ENCODE data around the gene PSMF1. TPM values are rescaled to one million over a fixed set of nuclear protein-coding genes. Genes with fewer than 3 reads are reported as not detected.
"Not testable (repeated sequence)": the region's sequence is repeated elsewhere in the genome, so short reads cannot be mapped to it uniquely, and the experiment has no call there.

PSMF1 gene
- total RNA-seq, 1 donor from 2014 or later: 34.0 TPM

GRCh38 chr20:1134836-1135235 is 16.4 kb downstream of the PSMF1 start:
- Histone ChIP-seq H3K4me3 (no peak overlapping the region), H3K79me2 (ENCODE audit: low read depth) (peaks cover 10% of the 10 kb centered on the region), H3K9me3 (ENCODE audit: low read depth) (no peaks in the 10 kb centered on the region), H3K36me3 (peaks cover 13% of the 10 kb centered on the region), H4K20me1 (ENCODE audit: low read depth) (no peaks in the 10 kb centered on the region), H3K27me3 (no peaks in the 10 kb centered on the region), H3K9ac (no peak overlapping the region), H2AFZ (replicated peaks) (no peak overlapping the region), H3K27ac (no peak overlapping the region), H3F3A (ENCODE audit: low read depth) (no peaks in the 10 kb centered on the region), H3K4me1 (no peaks in the 10 kb centered on the region), H3K4me2 (no peak overlapping the region)
- Mint-ChIP-seq H3K9me3 (peaks cover 5% of the 10 kb centered on the region), H3K27me3 (ENCODE audit: insufficient read depth, low read depth) (peaks cover 2% of the 10 kb centered on the region), H3K4me3 (no peak overlapping the region), H3K4me1 (peaks cover 14% of the 10 kb centered on the region), H3K27ac (no peak overlapping the region), H3K36me3 (peaks cover 41% of the 10 kb centered on the region)
- no peak for DNase-seq (ENCODE audit: low spot score)
- no peak for TF ChIP-seq EZH2phosphoT487 (IDR thresholded peaks at IDR 0.05)
- TF ChIP-seq CTCF (IDR thresholded peaks at IDR 0.05): no peak
- TF ChIP-seq EZH2 (IDR thresholded peaks at IDR 0.05): no peak

- no peak for TF ChIP-seq EZH2 (IDR thresholded peaks at IDR 0.05)
- Histone ChIP-seq H3K27me3 (no peaks in the 10 kb centered on the region), H2AFZ (replicated peaks) (no peak overlapping the region), H3K9me3 (ENCODE audit: low read depth) (no peaks in the 10 kb centered on the region), H4K20me1 (ENCODE audit: low read depth) (no peaks in the 10 kb centered on the region), H3K4me2 (no peak overlapping the region), H3F3A (ENCODE audit: low read depth) (no peaks in the 10 kb centered on the region), H3K4me1 (no peaks in the 10 kb centered on the region), H3K27ac (no peak overlapping the region), H3K36me3 (peaks cover 11% of the 10 kb centered on the region), H3K4me3 (no peak overlapping the region), H3K79me2 (ENCODE audit: low read depth) (peaks cover 10% of the 10 kb centered on the region), H3K9ac (no peak overlapping the region)
- peaks cover 5% of the 10 kb centered on the region for H3K9me3 Mint-ChIP-seq
- peaks cover 2% of the 10 kb centered on the region for H3K27me3 Mint-ChIP-seq (ENCODE audit: insufficient read depth, low read depth)
- peaks cover 39% of the 10 kb centered on the region for H3K36me3 Mint-ChIP-seq
- no peak for DNase-seq (ENCODE audit: low spot score)
- H3K4me3 Mint-ChIP-seq: no peak overlapping the region
- no peaks in the 10 kb centered on the region for H3K4me1 Mint-ChIP-seq
- no peak overlapping the region for H3K27ac Mint-ChIP-seq
Observed at GRCh38 chr20:1137236-1137635, 18.8 kb downstream of the PSMF1 start.

GRCh38 chr20:1144401-1145172 is 26.2 kb downstream of the PSMF1 start:
- Mint-ChIP-seq H3K9me3 (no peaks in the 10 kb centered on the region), H3K27ac (no peak overlapping the region), H3K27me3 (ENCODE audit: insufficient read depth, low read depth) (peaks cover 2% of the 10 kb centered on the region), H3K36me3 (peaks cover 25% of the 10 kb centered on the region), H3K4me1 (no peaks in the 10 kb centered on the region), H3K4me3 (no peak overlapping the region)
- Histone ChIP-seq H3K36me3 (no peaks in the 10 kb centered on the region), H3K4me3 (no peak overlapping the region), H3K27me3 (no peaks in the 10 kb centered on the region), H3K4me2 (no peak overlapping the region), H3K9ac (no peak overlapping the region), H3K4me1 (no peaks in the 10 kb centered on the region), H3K27ac (no peak overlapping the region), H4K20me1 (ENCODE audit: low read depth) (peaks cover 11% of the 10 kb centered on the region), H2AFZ (replicated peaks) (no peak overlapping the region), H3K79me2 (ENCODE audit: low read depth) (peaks cover 1% of the 10 kb centered on the region), H3F3A (ENCODE audit: low read depth) (no peaks in the 10 kb centered on the region), H3K9me3 (ENCODE audit: low read depth) (no peaks in the 10 kb centered on the region)
- DNase-seq (ENCODE audit: low spot score): no peak
- TF ChIP-seq EZH2phosphoT487 (IDR thresholded peaks at IDR 0.05) (no peak), CTCF (IDR thresholded peaks at IDR 0.05) (no peak), EZH2 (IDR thresholded peaks at IDR 0.05) (no peak)

GRCh38 chr20:1146957-1147356 is 28.6 kb downstream of the PSMF1 start:
- Histone ChIP-seq H3K9me3 (ENCODE audit: low read depth) (no peaks in the 10 kb centered on the region), H2AFZ (replicated peaks) (no peak overlapping the region), H3K27ac (no peak overlapping the region), H3K79me2 (ENCODE audit: low read depth) (peaks cover 6% of the 10 kb centered on the region), H3K9ac (no peak overlapping the region), H3K36me3 (no peaks in the 10 kb centered on the region), H3K4me2 (no peak overlapping the region), H3K4me3 (no peak overlapping the region), H4K20me1 (ENCODE audit: low read depth) (peaks cover 16% of the 10 kb centered on the region), H3K4me1 (no peaks in the 10 kb centered on the region), H3F3A (ENCODE audit: low read depth) (no peaks in the 10 kb centered on the region), H3K27me3 (no peaks in the 10 kb centered on the region)
- Mint-ChIP-seq H3K27ac (no peak overlapping the region), H3K9me3 (no peaks in the 10 kb centered on the region), H3K4me3 (no peak overlapping the region), H3K36me3 (peaks cover 16% of the 10 kb centered on the region), H3K4me1 (no peaks in the 10 kb centered on the region), H3K27me3 (ENCODE audit: insufficient read depth, low read depth) (peaks cover 2% of the 10 kb centered on the region)
- TF ChIP-seq CTCF (IDR thresholded peaks at IDR 0.05): no peak
- no peak for TF ChIP-seq EZH2phosphoT487 (IDR thresholded peaks at IDR 0.05)
- no peak for TF ChIP-seq EZH2 (IDR thresholded peaks at IDR 0.05)
- no peak for DNase-seq (ENCODE audit: low spot score)

- not testable (repeated sequence) for H3K9me3 ChIP-seq (ENCODE audit: low read depth); H3K27me3 ChIP-seq; H3K36me3 ChIP-seq; H3K4me3 Mint-ChIP-seq; H3K4me1 ChIP-seq; H3K9me3 Mint-ChIP-seq; H3K4me2 ChIP-seq; H3F3A ChIP-seq (ENCODE audit: low read depth); H3K27me3 Mint-ChIP-seq (ENCODE audit: insufficient read depth, low read depth); H3K9ac ChIP-seq; H2AFZ ChIP-seq (replicated peaks); H3K27ac Mint-ChIP-seq; DNase-seq (ENCODE audit: low spot score); H3K27ac ChIP-seq; H3K79me2 ChIP-seq (ENCODE audit: low read depth); H3K4me1 Mint-ChIP-seq; H3K4me3 ChIP-seq
- peaks cover 21% of the 10 kb centered on the region for H4K20me1 ChIP-seq (ENCODE audit: low read depth)
- H3K36me3 Mint-ChIP-seq: peaks cover 20% of the 10 kb centered on the region
Observed at GRCh38 chr20:1149812-1150211, 31.4 kb downstream of the PSMF1 start.
